ENCODE data around the gene GTF2F1.
"Not testable (repeated sequence)": the region's sequence is repeated elsewhere in the genome, so short reads cannot be mapped to it uniquely, and the experiment has no call there.

Gene GTF2F1

GRCh38 chr19:6384381-6384780 lies 8.6 kb downstream of the GTF2F1 start:
- DNase-seq (ENCODE audit: low read depth), result no peak

GRCh38 chr19:6383188-6383587 lies 9.8 kb downstream of the GTF2F1 start:
- DNase-seq (ENCODE audit: low read depth), result no peak

GRCh38 chr19:6381030-6381750 lies 11.8 kb downstream of the GTF2F1 start:
- no peak for DNase-seq (ENCODE audit: low read depth)

GRCh38 chr19:6379744-6380143 lies 13.2 kb downstream of the GTF2F1 start:
- DNase-seq (ENCODE audit: low read depth), result no peak

- no peak for DNase-seq (ENCODE audit: low read depth)
Observed at GRCh38 chr19:6378486-6378885, 14.5 kb downstream of the GTF2F1 start.

GRCh38 chr19:6378041-6378440 lies 14.9 kb downstream of the GTF2F1 start:
- DNase-seq (ENCODE audit: low read depth), result no peak

GRCh38 chr19:6376512-6377190 lies 16.3 kb downstream of the GTF2F1 start:
- DNase-seq (ENCODE audit: low read depth), result no peak

GRCh38 chr19:6375411-6376010 lies 17.5 kb downstream of the GTF2F1 start, which contains the start of gene PSPN:
PSPN (minus strand) TSS chr19:6375933; CDS start chr19:6375849, 84 bp downstream.
- DNase-seq (ENCODE audit: low read depth), result no peak

GRCh38 chr19:6374711-6375410 lies 18.1 kb downstream of the GTF2F1 start:
- no peak for DNase-seq (ENCODE audit: low read depth)

- no peak for DNase-seq (ENCODE audit: low read depth)
Observed at GRCh38 chr19:6374161-6374709, 18.7 kb downstream of the GTF2F1 start.

- no peak for DNase-seq (ENCODE audit: low read depth)
Observed at GRCh38 chr19:6373813-6374108, 19.2 kb downstream of the GTF2F1 start.

- DNase-seq (ENCODE audit: low read depth), result peak; percentile 99
Observed at GRCh38 chr19:6373096-6373812, 19.7 kb downstream of the GTF2F1 start.

- peak; percentile 95 for DNase-seq (ENCODE audit: low read depth)
Observed at GRCh38 chr19:6372594-6373095, 20.3 kb downstream of the GTF2F1 start, which contains the start of gene ALKBH7. ALKBH7 (plus strand) TSS chr19:6372794; CDS start chr19:6372821, 27 bp downstream.

- DNase-seq (ENCODE audit: low read depth), result no peak
Observed at GRCh38 chr19:6364353-6364752, 28.6 kb downstream of the GTF2F1 start.

GRCh38 chr19:6362351-6362801 lies 30.6 kb downstream of the GTF2F1 start:
- peak; percentile 28 for DNase-seq (ENCODE audit: low read depth)

GRCh38 chr19:6362027-6362350 lies 31.0 kb downstream of the GTF2F1 start:
- DNase-seq (ENCODE audit: low read depth), result no peak

GRCh38 chr19:6360857-6361216 lies 32.1 kb downstream of the GTF2F1 start:
- DNase-seq (ENCODE audit: low read depth), result not testable (repeated sequence)

GRCh38 chr19:6360445-6360844 lies 32.5 kb downstream of the GTF2F1 start:
- DNase-seq (ENCODE audit: low read depth), result not testable (repeated sequence)

GRCh38 chr19:6359568-6360341 lies 33.2 kb downstream of the GTF2F1 start:
- no peak for DNase-seq (ENCODE audit: low read depth)

GRCh38 chr19:6358003-6358402 lies 35.0 kb downstream of the GTF2F1 start:
- no peak for DNase-seq (ENCODE audit: low read depth)

- DNase-seq (ENCODE audit: low read depth), result no peak
Observed at GRCh38 chr19:6357174-6357573, 35.8 kb downstream of the GTF2F1 start.

Measured in activated T-cell treated with anti-CD3 and anti-CD28 coated beads for 24 hours (primary cell).